Gastrocnemius medialis (tissue), 4 donors: ENCODE results near the gene DTD1.

Source experiments
- CTCF ChIP-seq, 5 experiments: fragments of 450-650 bp in 3 of 5; fragments of 200-600 bp in 2 of 5; sonication (generic) in 2 of 5; IDR thresholded peaks in 4 of 5; conservative IDR thresholded peaks in 1 of 5; 1 replicate in 4 of 5; 2 replicates in 1 of 5; pipeline ENCODE4 v1.5.1; 2016 to 2019; ENCODE audit warnings: antibody characterized with exemption in 5 of 5, mild to moderate bottlenecking in 3 of 5, moderate library complexity in 3 of 5
- POLR2A ChIP-seq, 2 donors: fragments of 450-650 bp; IDR thresholded peaks; one replicate each; pipeline ENCODE4 v1.6.1; 2017; ENCODE audit warnings: antibody characterized with exemption in 2 of 2, mild to moderate bottlenecking in 2 of 2, moderate library complexity in 2 of 2

GRCh38 chr20:18815194-18815942, 227.5 kb downstream of the DTD1 start:
- TF ChIP-seq CTCF (IDR thresholded peaks at IDR 0.05 in 4 of 5, conservative IDR thresholded peaks at IDR 0.05 in 1 of 5) (no peak), POLR2A (IDR thresholded peaks at IDR 0.05) (no peak)
